ENCODE data around the gene RACGAP1.

DNA sequence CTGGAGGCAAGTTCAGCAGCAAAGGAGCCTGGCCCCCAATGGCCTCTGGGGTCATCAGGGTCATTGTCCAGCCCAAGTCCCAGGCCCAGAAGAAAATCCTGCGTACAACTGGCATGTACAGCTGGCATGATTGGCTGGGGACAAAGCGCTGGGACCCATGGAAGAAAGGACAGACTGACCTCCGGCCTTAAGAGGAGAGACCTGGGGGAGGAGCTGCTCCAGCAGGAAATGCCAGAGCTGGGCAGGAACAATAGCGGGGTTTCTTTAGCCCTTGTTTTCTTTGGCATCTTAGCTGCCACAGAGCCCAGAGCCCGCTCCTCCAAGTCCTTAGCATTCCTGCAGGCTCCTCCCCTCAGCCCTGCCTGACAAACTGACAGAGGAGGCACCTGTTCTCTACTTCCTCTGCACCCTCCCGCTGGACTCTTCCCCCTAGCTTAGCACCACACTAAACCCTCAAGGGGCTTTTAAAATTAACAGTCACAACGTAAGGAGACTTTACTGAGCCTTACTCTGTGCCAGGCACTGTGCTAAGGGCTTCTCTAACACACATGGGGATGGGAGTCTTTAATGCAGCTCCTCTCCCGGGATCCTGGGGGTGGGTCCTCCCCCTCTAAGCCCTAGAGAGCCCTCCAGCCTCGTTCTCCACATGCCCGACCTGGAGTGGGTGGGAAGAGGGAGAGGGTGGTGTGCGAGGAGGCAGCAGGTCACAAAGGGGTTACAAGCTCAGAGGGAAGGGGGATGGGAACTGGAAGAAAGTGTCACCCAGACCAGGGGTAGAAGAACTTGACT lies 65.4 kb downstream of the RACGAP1 start:
- TF ChIP-seq, protein P1, sequence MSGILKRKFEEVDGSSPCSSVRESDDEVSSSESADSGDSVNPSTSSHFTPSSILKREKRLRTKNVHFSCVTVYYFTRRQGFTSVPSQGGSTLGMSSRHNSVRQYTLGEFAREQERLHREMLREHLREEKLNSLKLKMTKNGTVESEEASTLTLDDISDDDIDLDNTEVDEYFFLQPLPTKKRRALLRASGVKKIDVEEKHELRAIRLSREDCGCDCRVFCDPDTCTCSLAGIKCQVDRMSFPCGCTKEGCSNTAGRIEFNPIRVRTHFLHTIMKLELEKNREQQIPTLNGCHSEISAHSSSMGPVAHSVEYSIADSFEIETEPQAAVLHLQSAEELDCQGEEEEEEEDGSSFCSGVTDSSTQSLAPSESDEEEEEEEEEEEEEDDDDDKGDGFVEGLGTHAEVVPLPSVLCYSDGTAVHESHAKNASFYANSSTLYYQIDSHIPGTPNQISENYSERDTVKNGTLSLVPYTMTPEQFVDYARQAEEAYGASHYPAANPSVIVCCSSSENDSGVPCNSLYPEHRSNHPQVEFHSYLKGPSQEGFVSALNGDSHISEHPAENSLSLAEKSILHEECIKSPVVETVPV (CRISPR knock-in tag; IDR thresholded peaks at IDR 0.05) = no peak
- no peak for TF ChIP-seq TCF4 (CRISPR knock-in tag; IDR thresholded peaks at IDR 0.05; ENCODE audit: borderline replicate concordance)
- TF ChIP-seq PPARA (CRISPR knock-in tag; IDR thresholded peaks at IDR 0.05; ENCODE audit: borderline replicate concordance) = no peak
- TF ChIP-seq RARB (CRISPR knock-in tag; IDR thresholded peaks at IDR 0.05) = no peak
- TF ChIP-seq, protein P2, sequence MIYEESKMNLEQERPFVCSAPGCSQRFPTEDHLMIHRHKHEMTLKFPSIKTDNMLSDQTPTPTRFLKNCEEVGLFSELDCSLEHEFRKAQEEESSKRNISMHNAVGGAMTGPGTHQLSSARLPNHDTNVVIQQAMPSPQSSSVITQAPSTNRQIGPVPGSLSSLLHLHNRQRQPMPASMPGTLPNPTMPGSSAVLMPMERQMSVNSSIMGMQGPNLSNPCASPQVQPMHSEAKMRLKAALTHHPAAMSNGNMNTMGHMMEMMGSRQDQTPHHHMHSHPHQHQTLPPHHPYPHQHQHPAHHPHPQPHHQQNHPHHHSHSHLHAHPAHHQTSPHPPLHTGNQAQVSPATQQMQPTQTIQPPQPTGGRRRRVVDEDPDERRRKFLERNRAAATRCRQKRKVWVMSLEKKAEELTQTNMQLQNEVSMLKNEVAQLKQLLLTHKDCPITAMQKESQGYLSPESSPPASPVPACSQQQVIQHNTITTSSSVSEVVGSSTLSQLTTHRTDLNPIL (CRISPR knock-in tag; IDR thresholded peaks at IDR 0.05; ENCODE audit: low read depth) = no peak
- no peak for TF ChIP-seq ZC3H10 (CRISPR knock-in tag; IDR thresholded peaks at IDR 0.05)
- TF ChIP-seq ESRRG (CRISPR knock-in tag; IDR thresholded peaks at IDR 0.05) = no peak
- no peak for TF ChIP-seq ZNF8 (CRISPR knock-in tag; IDR thresholded peaks at IDR 0.05)
- no peak for TF ChIP-seq OSR1 (CRISPR knock-in tag; IDR thresholded peaks at IDR 0.05)
